GM19023 (cell line): ENCODE data around the gene NPAS3.

Experiments used
- ATAC-seq: cut with Tn5 transposase; IDR thresholded peaks from one replicate; pipeline ENCODE4 v1.9.1; 2021; ENCODE audit warnings: mild to moderate bottlenecking, moderate library complexity; ENCODE audit not compliant: unreplicated experiment

The NPAS3 gene

GRCh38 chr14:33504246-33505099 is 565.8 kb downstream of the NPAS3 start:
- ATAC-seq: no peak

GRCh38 chr14:33505266-33505962 is 566.7 kb downstream of the NPAS3 start:
- no peak for ATAC-seq

- ATAC-seq: no peak
Measured at GRCh38 chr14:33505963-33506329, 567.3 kb downstream of the NPAS3 start.

- no peak for ATAC-seq
Measured at GRCh38 chr14:33508126-33509062, 569.7 kb downstream of the NPAS3 start.

- no peak for ATAC-seq
Measured at GRCh38 chr14:33509454-33509853, 570.8 kb downstream of the NPAS3 start.

- ATAC-seq: no peak
Measured at GRCh38 chr14:33510063-33510481, 571.4 kb downstream of the NPAS3 start.

GRCh38 chr14:33510991-33511390 is 572.3 kb downstream of the NPAS3 start:
- no peak for ATAC-seq

- ATAC-seq: no peak
Measured at GRCh38 chr14:33511851-33512640, 573.4 kb downstream of the NPAS3 start.

- ATAC-seq: no peak
Measured at GRCh38 chr14:33515441-33515840, 576.8 kb downstream of the NPAS3 start.

GRCh38 chr14:33515899-33516298 is 577.2 kb downstream of the NPAS3 start:
- no peak for ATAC-seq

GRCh38 chr14:33516898-33517436 is 578.3 kb downstream of the NPAS3 start:
- no peak for ATAC-seq

- no peak for ATAC-seq
Measured at GRCh38 chr14:33521192-33521591, 582.5 kb downstream of the NPAS3 start.

GRCh38 chr14:33524244-33524643 is 585.6 kb downstream of the NPAS3 start:
- no peak for ATAC-seq

- ATAC-seq: no peak
Measured at GRCh38 chr14:33525626-33526025, 586.9 kb downstream of the NPAS3 start.

- no peak for ATAC-seq
Measured at GRCh38 chr14:33527023-33527634, 588.5 kb downstream of the NPAS3 start.

- ATAC-seq: no peak
Measured at GRCh38 chr14:33528655-33529054, 590.0 kb downstream of the NPAS3 start.

- no peak for ATAC-seq
Measured at GRCh38 chr14:33529787-33530757, 591.4 kb downstream of the NPAS3 start.

- ATAC-seq: no peak
Measured at GRCh38 chr14:33532553-33532952, 593.9 kb downstream of the NPAS3 start.
